ENCODE results near the gene DERL3.

DNA sequence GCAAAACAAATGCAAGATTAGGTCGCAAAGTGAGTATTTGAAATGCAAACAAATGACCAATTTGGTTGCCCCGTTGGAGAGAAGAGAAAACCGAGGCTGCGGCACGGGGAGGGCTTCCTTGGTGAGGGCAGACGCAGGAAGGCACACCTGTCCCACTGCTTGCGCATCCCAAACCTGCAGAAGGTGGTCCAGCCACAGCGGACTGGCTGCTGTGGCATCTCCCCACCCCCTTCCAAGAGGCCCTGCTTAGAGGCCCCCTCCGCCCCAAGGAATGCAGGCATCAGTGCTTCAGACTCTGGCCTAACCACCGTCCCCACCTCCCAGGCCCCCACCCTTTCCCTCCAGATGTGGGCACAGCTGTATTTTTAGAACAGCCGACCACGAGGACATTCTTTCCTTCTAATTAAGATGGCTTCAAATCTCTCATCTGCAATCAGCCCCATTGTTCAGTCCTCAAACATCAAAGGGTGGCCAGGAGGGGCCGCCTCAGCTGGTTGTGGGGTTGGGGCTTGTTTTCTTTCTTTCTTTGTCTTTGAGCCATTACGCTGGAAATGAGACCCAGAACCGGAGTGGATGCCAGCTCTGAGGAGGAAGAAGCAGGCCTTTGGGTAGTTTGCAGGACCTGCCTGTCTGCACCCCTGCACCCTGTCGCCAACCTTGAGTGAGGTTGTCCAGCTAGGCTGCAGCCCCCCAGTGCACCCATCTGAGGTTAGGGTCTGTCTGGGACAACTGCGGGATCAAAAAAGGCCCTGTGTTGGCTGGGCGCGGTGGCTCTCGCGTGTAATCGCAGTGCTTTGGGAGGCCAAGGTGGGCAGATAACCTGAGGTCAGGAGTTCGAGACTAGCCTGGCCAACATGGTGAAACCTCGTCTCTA lies 9.4 kb upstream of the DERL3 start:
- TF ChIP-seq CTCF (IDR thresholded peaks at IDR 0.05) (no peak), POLR2A (IDR thresholded peaks at IDR 0.05) (no peak)

Data from transverse colon (tissue), 3 donors.